Transverse colon (tissue), 3 donors: Measurements from ENCODE around the gene LHFPL3.

Experiments
- POLR2A ChIP-seq: fragments of 450-650 bp; IDR thresholded peaks from one replicate; pipeline ENCODE4 v1.6.1; 2016; ENCODE audit warnings: antibody characterized with exemption, mild to moderate bottlenecking, moderate library complexity
- POLR2AphosphoS5 ChIP-seq, 3 donors: sonication (generic); formaldehyde crosslinking; IDR thresholded peaks; one replicate each; pipeline ENCODE4 v1.6.1; 2016; ENCODE audit warnings: antibody characterized with exemption in 3 of 3

GRCh38 chr7:104839842-104840241 is 511.4 kb downstream of the LHFPL3 start:
- TF ChIP-seq POLR2A: no peak
- no peak for TF ChIP-seq POLR2AphosphoS5 (IDR thresholded peaks at IDR 0.05)
